ENCODE data around the gene ZNF764.

The ZNF764 gene

DNA sequence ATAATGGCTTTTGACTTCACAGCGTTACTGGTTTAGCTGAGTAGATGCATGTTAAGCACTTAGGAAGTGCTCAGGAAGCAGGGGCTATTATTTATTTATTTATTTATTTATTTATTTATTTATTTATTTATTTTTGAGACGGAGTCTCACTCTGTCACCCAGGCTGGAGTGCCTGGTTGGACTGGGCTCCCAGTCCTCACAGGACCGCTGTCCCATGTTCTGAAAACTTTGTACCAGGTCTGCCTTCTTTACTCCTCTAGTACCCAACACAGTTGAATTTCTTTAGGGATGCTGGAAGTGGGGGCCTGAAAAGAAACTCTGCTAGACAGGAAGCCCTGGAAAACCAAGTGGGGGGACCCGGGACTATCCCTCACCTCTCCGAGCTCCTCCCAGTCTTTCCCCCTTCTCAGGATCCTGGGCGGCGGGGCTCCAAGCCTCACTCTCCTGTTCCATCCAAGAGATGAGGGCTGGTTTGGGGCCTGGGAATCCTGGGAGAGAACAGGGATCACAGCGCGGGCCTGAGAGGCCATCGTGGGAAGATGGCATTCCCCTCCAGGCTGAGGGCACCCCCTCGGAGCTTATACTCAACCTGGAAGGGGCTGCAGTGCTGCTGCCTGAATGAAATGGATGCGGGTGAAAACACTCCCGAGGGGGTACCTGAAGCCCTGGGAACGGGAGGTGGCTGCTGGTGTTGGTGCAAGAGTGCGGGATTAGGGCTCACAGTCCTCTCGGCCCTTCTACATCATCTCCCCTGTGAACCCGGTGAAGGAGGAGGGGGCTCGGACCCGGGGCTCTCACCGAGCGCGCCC, 12.7 kb upstream of the ZNF764 start:
- no peak for DNase-seq (ENCODE audit: low read depth)

DNA sequence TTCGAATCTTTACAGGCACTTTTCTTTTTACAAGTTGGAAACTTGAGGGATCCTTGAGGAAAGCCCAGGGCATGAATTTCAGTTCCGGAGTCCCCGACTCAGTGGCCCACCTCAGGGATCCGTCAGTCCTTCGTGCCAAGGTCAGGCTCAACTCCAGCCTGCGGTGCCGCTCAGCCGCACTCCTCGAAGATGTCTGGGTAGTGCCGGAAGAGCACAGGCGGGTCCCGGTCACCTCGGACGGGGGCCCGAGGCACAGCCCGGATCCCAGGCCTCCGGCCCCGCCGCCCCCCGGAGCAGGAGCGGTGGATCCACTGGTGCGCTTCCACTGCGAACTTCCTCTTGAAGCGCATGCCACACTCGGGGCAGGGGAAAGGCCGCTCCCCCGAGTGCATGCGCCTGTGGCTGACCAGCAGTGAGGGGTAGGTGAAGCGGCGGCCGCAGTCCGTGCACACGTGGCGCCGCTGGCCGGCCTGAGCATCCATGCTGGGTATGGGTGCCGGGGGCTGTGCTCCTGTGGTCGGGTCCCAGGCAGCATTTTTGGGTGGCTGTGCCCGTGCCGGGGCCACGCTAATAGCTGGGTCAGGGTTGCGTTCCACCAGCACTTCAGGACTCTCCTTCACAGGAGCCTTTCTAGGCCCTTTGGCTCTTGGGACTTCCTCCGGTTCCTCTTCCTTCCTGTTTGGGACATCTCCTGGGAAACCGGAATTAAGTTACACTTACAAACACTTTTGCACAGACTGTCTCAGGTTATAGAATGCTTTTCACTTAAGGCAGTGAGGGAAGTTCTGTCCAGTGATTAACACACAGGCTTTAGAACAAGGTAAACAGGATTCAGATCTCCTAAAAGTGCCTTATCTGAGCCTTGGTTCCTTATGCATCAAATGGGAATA, 11.8 kb upstream of the ZNF764 start:
- DNase-seq (ENCODE audit: low read depth) = no peak

DNA sequence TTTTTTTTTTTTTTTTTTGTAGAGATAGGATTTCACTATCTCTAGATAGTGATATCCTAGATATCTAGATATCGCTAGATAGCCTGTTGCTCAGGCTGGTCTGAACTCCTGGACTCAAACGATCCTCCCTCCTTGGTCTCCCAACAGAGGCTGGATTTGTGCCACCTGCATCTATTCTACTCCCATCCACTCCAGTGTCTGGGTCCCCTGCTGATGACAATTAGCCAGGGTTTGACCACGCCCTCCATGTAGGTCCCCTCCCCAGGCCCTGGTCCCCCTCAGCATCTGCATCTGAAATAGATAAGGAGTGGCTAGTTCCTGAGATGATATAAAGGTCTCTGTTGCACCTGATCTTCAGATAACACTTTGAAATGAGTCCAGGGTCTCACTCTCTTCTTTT, 11.1 kb upstream of the ZNF764 start:
- no peak for DNase-seq (ENCODE audit: low read depth)

DNA sequence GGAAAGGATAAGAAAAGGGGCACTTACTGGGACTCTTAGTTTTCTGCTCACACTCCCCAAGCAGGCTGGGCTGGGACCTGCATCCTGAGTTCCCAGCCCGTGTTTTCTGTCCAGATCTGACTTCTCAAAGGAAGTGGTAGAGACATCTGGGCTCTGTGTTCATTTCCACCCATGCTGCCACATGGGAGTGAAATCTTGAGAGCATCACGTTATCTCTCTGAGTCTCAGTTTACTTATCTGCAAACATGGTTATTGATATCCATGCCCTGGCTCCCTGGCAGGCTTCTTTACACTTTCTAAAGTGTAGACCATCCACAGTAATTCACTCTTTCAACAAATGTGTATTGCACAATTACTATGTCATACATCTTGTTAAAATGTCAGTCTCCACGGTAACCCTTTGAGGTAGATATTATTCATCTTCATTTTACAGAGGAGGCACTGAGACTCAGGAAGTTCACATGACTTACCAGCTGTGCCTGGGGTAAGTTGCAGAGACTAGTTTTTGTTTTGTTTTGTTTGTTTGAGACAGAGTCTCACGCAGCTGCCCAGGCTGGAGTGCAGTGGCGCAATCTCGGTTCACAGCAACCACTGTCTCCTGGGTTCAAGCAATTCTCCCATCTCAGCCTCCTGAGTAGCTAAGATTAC, 9.9 kb upstream of the ZNF764 start:
- DNase-seq (ENCODE audit: low read depth) = no peak

DNA sequence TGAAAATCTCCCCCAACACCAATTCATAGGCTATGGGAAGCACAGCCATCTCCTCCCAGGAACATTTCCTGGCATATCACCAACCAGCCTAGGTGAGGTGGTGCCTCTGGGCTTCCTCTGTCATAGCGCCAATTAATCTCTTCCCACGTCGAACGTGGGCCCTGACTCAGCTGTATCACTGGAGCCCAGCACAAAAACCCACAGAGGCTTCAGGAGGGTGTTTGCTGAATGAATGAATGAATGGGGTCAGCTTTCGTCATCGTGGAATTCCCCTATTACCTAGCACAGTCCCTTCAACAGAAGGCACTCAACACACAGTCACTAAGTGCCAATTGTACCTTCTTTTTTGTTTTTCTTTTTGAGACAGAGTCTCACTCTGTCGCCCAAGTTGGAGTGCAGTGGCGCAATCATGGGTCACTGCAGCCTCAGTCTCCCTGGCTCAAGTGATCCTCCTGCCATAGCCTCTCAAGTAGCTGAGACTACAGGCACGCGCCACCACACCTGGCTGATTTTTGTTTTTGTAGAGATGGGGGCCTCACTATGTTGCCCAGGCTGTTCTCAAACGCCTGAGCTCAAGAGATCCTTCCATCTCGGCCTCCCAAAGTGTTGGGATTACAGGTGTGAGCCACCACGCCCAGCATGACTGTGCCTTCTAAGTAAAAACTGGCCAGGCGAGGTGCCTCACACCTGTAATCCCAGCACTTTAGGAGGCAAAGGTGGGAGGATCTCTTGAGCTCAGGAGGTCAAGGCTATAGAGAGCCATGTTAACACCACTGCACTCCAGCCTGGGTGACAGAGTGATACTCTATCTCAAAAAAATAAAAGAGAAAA, 9.2 kb upstream of the ZNF764 start:
- no peak for DNase-seq (ENCODE audit: low read depth)

DNA sequence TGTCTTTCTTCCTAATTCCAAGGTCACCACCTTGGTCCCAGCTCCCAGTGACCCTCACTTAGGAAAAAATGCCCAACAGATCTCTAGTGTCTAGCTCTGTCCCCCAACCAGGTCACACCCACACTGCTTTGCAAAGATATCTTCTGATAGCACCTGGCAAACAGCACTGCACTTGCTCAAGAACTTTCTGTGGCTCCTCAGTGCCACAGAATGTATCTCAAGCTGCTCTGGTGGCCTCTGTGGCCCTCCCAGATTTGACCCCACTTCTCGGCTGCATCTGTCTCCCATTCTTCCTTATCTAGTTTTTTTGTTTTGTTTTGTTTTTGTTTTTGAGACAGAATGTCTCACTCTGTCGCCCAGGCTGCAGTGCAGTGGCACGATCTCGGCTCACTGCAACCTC, 8.4 kb upstream of the ZNF764 start:
- no peak for DNase-seq (ENCODE audit: low read depth)

- no peak for DNase-seq (ENCODE audit: low read depth)
These were observed 7.8 kb upstream of the ZNF764 start for GRCh38 chr16:30565984-30566383.

DNA sequence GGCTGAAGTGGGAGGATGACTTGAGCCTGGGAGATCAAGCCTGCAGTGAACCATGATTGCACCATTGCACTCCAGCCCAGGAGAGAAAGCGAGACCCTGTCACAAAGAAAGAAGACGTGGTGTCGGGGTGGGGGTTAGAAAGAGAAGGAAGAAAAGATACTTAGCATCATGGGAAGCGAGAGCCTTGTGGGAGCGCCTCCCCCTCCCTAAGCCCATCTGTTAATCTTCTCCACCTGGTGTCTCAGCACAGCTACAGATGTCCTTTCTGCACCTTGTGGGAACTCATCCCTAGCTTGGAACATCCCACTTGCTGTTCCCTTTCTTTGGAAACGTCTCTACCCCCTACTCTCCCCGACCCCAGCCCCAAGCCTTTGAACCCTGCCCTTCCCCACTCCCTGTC, 7.4 kb upstream of the ZNF764 start:
- no peak for DNase-seq (ENCODE audit: low read depth)

GRCh38 chr16:30562021-30562420, 3.8 kb upstream of the ZNF764 start:
- no peak for DNase-seq (ENCODE audit: low read depth)

DNA sequence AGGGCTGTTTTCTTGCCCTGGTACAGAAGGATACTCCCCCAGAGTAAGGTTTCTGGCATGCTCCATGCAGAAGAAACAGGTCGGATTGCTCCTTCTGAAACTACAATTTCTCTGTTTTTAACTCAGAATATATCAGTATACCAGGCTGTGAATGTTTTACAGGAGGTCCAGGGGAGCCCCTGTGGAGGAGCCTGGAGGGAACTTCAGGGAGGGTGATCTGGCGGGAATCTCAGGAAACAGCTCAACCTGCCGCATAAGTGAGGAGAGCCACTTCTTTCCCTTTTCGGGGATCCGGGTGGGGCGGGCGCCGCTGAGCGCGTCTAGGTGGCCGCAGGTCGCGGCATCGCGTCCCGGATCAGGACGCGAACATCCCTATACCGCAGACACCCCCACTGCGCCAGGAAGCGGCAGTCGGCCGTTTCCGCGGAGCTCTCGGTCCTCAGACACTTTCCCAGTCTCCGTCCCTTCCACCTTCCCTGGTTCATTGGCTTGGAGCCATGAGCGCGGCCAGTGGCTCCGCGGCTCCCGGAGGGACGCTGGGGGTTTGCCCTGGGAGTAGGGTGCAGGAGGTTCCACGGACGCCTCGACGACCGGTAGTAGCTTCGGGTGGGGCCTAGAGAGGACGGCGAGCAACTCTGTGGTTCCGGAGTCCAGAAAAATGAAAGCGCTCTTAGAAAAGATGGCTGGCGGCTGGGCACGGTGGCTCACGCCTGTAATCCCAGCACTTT, 3.1 kb upstream of the ZNF764 start:
- DNase-seq (ENCODE audit: low read depth) = no peak

GRCh38 chr16:30559690-30560089, 1.5 kb upstream of the ZNF764 start:
- no peak for DNase-seq (ENCODE audit: low read depth)

- no peak for DNase-seq (ENCODE audit: low read depth)
These were observed 709 bp upstream of the ZNF764 start for GRCh38 chr16:30558789-30559377.

GRCh38 chr16:30557707-30557956, 542 bp downstream of the ZNF764 start:
- DNase-seq (ENCODE audit: low read depth) = no peak

DNA sequence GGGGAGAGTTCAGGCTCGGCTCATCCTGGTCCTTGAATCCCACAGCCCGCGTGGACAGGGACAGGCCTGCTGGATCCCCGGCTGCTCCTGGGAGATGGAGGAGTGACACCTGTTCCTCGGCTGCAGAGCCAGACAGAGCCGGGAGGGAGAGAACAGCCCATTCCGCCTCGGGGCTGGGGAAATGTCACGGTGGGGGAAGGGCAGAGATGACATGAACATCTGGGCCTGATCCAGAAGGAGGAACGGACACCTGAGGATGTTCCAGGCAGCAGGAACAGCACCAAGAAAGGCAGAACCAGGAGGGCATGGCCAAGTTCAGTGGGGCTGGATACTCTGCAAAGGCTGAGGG, 2.1 kb downstream of the ZNF764 start:
- DNase-seq (ENCODE audit: low read depth) = no peak

DNA sequence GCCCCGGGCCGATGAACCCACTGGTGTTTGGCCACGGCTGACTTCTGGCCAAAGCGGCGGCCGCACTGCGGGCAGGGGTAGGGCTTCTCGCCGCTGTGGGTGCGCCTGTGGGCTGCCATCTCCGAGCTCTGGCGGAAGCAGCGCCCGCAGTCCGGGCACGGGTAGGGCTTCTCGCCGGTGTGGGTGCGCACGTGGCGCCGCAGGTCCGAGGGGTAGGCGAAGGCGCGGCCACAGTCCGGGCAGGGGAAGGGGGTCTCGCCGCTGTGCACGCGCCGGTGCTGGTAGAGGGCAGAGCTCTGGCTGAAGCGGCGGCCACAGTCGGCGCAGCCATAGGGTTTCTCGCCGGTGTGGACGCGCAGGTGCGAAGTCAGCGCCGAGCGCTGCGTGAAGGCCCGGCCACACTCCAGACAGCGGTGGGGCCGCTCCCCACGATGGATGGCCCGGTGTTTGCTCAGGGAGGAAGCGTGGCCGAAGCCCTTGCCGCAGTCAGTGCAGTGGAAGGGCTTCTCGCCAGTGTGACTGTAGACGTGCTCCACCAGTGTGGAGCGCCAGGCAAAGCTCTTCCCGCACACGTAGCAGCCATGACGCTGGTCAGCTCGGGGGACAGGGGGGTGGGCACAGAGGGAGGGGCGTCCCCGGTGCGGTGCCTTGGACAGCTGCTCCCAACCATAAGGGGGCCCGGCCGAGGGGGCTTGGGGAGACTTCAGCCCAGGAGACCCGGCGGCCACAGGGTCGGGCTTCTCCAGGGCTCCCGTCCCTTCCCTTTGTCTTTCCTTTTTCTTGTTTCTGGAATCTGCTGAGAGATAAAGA, 2.7 kb downstream of the ZNF764 start:
- no peak for DNase-seq (ENCODE audit: low read depth)

DNA sequence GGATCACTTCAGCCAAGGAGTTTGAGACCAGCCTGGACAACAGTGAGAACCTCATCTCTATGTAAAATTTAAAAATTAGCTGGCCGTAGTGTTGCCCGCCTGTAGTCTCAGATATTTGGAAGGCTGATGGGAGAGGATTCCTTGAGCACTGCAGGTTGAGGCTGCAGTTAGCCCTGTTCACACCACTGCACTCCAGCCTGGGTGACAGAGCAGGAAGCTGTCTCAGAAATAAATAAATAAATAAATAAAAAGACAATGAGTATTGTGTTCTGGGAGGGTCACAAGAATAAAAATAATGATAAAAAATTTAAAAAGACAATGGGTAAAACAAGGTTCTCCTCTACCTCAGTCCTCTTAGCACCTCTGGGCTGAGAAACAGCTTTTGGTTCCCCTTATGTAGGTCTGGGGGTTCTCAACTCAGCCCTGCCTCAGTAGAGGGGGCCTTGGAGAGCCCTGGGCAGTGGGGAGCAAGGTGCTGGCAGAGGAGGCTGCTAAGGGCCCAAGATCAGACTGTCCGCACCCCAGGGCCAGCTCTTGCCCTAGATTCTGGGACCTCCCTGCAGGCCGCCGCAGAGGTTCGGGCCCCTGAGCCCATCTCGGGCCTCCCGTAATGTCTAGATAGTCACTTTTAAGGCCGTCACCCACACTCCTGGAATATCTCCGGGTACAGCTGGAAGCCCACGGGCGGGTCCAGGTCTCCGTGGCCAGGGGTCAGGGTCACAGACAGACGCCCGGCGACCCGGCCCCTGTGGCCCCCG, 3.4 kb downstream of the ZNF764 start:
- DNase-seq (ENCODE audit: low read depth) = no peak

- no peak for DNase-seq (ENCODE audit: low read depth)
These were observed 4.7 kb downstream of the ZNF764 start for GRCh38 chr16:30553393-30553899.

- no peak for DNase-seq (ENCODE audit: low read depth)
These were observed 5.2 kb downstream of the ZNF764 start for GRCh38 chr16:30552956-30553355.

- no peak for DNase-seq (ENCODE audit: low read depth)
These were observed 6.4 kb downstream of the ZNF764 start for GRCh38 chr16:30551781-30552180.
